ENCODE results near the gene PGF.

Gene PGF

DNA sequence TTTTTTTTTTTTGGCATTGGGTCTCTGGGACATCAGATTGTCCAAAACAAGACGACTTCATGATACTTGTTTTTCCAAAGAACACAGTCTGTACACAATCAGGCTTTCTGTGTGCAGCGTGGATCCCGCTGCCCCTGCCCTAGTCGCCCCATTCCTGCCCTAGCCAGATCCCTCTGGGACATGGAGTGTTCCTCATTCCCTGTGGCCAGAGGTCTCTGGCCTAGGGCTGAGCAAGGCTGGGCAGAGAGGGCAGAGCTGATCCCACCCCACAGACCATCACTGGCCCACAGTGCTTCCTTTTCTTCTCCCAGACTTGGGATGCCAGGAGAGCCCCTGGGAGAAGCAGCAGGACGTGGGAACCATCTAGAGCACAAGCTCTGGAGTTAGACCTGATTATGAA is 26.4 kb upstream of the PGF start:
- H3K4me3 ChIP-seq (ENCODE audit: low read depth, low read length) = no peak overlapping the region
- TF ChIP-seq, protein P1, sequence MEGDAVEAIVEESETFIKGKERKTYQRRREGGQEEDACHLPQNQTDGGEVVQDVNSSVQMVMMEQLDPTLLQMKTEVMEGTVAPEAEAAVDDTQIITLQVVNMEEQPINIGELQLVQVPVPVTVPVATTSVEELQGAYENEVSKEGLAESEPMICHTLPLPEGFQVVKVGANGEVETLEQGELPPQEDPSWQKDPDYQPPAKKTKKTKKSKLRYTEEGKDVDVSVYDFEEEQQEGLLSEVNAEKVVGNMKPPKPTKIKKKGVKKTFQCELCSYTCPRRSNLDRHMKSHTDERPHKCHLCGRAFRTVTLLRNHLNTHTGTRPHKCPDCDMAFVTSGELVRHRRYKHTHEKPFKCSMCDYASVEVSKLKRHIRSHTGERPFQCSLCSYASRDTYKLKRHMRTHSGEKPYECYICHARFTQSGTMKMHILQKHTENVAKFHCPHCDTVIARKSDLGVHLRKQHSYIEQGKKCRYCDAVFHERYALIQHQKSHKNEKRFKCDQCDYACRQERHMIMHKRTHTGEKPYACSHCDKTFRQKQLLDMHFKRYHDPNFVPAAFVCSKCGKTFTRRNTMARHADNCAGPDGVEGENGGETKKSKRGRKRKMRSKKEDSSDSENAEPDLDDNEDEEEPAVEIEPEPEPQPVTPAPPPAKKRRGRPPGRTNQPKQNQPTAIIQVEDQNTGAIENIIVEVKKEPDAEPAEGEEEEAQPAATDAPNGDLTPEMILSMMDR (IDR thresholded peaks at IDR 0.05; ENCODE audit: control insufficient read depth, extremely low read depth, insufficient read depth) = no peak
- no peak for DNase-seq (ENCODE audit: low read depth)

GRCh38 chr14:74981462-74981782 is 26.0 kb upstream of the PGF start:
- no peak overlapping the region for H3K4me3 ChIP-seq (ENCODE audit: low read depth, low read length)
- DNase-seq (ENCODE audit: low read depth) = no peak
- TF ChIP-seq, protein P1 (IDR thresholded peaks at IDR 0.05; ENCODE audit: control insufficient read depth, extremely low read depth, insufficient read depth) = no peak

DNA sequence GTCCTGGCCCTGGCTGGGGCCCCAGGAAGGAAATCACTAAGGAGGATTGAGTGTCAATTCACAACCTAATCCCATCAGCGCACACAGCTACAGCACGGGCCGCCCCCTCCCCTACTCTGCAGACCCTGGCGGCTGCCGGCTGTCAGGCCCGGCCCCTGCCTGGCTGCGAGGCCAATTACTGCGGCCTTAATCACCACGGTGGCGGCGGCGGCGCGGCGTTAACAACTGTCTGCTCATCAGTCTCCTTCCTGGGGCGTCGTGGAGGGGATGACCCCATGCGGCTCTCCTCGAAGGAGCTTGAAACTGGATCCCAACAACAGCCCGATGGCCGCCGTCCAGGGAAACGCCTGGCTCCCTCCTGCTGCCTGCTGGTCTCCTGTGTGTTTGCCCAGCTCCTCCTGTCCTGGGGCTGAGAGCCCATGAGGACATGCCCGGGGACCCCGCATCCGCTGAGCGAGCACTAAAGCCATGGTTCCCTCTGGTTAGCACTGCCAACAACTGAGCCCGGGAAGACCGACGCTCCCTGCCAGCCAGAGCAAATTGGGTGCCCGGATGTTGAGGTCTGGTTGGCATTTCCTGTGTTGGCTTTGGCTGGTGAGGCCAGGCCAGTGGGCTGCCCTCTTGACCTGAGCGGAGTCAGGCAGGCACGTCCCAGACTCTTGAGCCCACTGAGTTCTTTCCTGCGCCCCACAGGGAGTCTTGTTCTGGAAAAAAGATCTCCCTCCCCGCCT is 25.5 kb upstream of the PGF start:
- H3K4me3 ChIP-seq (ENCODE audit: low read depth, low read length) = no peak overlapping the region
- no peak for DNase-seq (ENCODE audit: low read depth)
- TF ChIP-seq, protein P1 (IDR thresholded peaks at IDR 0.05; ENCODE audit: control insufficient read depth, extremely low read depth, insufficient read depth) = no peak

DNA sequence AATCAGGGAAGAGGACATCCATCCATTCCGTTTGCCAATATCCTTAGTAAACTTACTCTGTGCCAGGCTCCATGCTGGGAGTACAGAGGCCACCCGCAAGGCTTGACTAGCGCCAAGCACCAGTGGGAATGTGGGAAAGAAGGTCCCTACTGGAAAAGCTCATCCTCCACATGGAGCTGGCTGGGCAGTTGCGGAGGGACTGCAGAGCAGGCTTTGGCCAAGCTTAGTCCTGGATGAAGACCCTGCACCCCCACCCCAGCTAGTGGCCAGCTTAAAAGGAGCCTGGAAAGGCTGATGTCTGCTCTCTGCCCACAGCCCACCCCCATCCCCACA is 25.0 kb upstream of the PGF start:
- no peak for DNase-seq (ENCODE audit: low read depth)
- TF ChIP-seq, protein P1 (IDR thresholded peaks at IDR 0.05; ENCODE audit: control insufficient read depth, extremely low read depth, insufficient read depth) = no peak
- H3K4me3 ChIP-seq (ENCODE audit: low read depth, low read length) = no peak overlapping the region

DNA sequence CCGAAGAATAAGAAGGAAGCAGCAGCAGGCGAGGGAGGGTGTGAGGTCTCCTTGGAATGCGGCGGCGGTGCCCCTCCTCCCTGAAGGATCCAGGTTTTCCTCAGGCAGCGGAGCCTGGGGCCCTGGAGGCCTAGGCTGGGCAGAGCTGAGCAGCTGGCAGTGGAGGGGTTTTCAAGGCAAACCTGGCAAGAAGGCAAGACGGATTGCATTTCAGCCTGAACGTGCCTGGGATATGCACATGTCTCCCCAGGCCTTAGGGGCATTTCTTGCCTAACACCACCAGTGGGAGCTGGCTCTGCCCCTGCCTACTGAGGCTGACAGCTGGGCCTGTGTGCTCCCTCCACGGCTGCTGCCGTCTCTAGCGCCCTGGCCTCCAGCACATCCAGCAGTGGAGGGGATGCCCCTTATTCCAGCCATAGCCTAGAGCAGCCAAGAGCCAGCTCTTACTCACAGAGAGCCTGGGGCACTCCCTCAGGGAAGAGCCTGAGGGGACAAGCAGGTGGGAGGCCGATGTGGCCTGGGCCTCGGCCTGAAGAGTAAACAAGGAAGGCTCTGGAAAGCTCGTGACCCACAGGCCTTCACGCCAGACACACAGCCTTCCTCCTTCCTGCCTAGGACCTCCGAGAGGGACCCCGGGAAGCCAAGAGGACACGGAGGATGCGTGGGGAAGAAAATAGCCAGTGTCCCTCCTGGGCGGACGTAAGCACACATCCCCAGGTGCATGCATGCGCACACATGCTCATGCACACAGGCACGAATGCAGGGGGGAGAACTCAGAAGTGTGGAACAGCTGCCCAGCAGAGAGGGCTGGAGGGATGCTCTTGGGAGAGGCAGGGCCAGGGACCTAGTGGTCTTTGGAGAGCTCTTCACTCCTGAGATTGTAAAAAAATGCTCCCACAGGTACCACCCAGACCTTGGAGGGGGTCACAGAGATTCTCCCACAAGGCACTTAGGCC is 24.3 kb upstream of the PGF start:
- TF ChIP-seq, protein P1 (IDR thresholded peaks at IDR 0.05; ENCODE audit: control insufficient read depth, extremely low read depth, insufficient read depth) = no peak
- DNase-seq (ENCODE audit: low read depth) = no peak
- H3K4me3 ChIP-seq (ENCODE audit: low read depth, low read length) = no peak overlapping the region

- no peak for DNase-seq (ENCODE audit: low read depth)
- TF ChIP-seq, protein P1 (IDR thresholded peaks at IDR 0.05; ENCODE audit: control insufficient read depth, extremely low read depth, insufficient read depth) = no peak
- H3K4me3 ChIP-seq (ENCODE audit: low read depth, low read length) = no peak overlapping the region
Observed at GRCh38 chr14:74979029-74979428, 23.6 kb upstream of the PGF start.
